Mesenchymal stem cell (in vitro differentiated cells and primary cell): ENCODE data around the gene SNX27.

Experiments used
- DNase-seq: peaks from one replicate; pipeline ENCODE4 v3.0.0-alpha.2; 2013
- H2AFZ ChIP-seq: one replicate; pipeline ENCODE4 v1.6.1; 2013; ENCODE audit warnings: low read depth, mild to moderate bottlenecking, control low read depth, inconsistent platforms, low read length, moderate library complexity
- H2AK5ac ChIP-seq: 2 replicates; pipeline ENCODE4 v1.6.1; 2013; ENCODE audit warnings: low read length, moderate library complexity, mild to moderate bottlenecking, inconsistent platforms; ENCODE audit not compliant: severe bottlenecking
- H2BK120ac ChIP-seq: one replicate; pipeline ENCODE4 v1.6.1; 2013; ENCODE audit warnings: low read depth, mild to moderate bottlenecking, inconsistent platforms, low read length, moderate library complexity
- H2BK12ac ChIP-seq, 2 experiments: one replicate each; pipeline ENCODE4 v1.6.1; 2013; ENCODE audit warnings: inconsistent platforms in 2 of 2, low read length in 2 of 2, mild to moderate bottlenecking in 2 of 2, moderate library complexity in 2 of 2, control low read depth in 1 of 2
- H2BK15ac ChIP-seq: one replicate; pipeline ENCODE4 v1.6.1; 2013; ENCODE audit warnings: mild to moderate bottlenecking, low read depth, inconsistent platforms; ENCODE audit not compliant: poor library complexity, severe bottlenecking
- H2BK5ac ChIP-seq: 2 replicates; pipeline ENCODE4 v1.6.1; 2013; ENCODE audit warnings: low read depth, mild to moderate bottlenecking, low read length, control low read depth, inconsistent platforms; ENCODE audit not compliant: poor library complexity, severe bottlenecking
- H3K14ac ChIP-seq, 2 experiments: one replicate each; pipeline ENCODE4 v1.6.1; 2013; ENCODE audit warnings: inconsistent platforms in 2 of 2, low read length in 2 of 2, control low read depth in 1 of 2, mild to moderate bottlenecking in 1 of 2, moderate library complexity in 1 of 2
- H3K18ac ChIP-seq, 2 experiments: one replicate each; pipeline ENCODE4 v1.6.1; 2013; ENCODE audit warnings: inconsistent platforms in 2 of 2, low read length in 2 of 2, control low read depth in 1 of 2, low read depth in 1 of 2, mild to moderate bottlenecking in 1 of 2
- H3K23ac ChIP-seq, 2 experiments: one replicate each; pipeline ENCODE4 v1.6.1; 2013; ENCODE audit warnings: inconsistent platforms in 2 of 2, low read length in 2 of 2, mild to moderate bottlenecking in 2 of 2, moderate library complexity in 2 of 2, control low read depth in 1 of 2
- H3K27ac ChIP-seq: 2 replicates; pipeline ENCODE4 v1.5.1; 2013; ENCODE audit warnings: mild to moderate bottlenecking, moderate library complexity, low read length, control low read depth, inconsistent platforms; ENCODE audit not compliant: poor library complexity, severe bottlenecking
- H3K27me3 ChIP-seq, 2 experiments: 2 replicates each; pipeline versions ENCODE4 v1.6.1 to v1.7.0; 2013; ENCODE audit warnings: low read length in 2 of 2, mild to moderate bottlenecking in 2 of 2, moderate library complexity in 2 of 2, control low read depth in 1 of 2, inconsistent platforms in 1 of 2; ENCODE audit not compliant: control insufficient read depth in 1 of 2, insufficient read depth in 1 of 2
- H3K36me3 ChIP-seq, 2 experiments: 2 replicates each; pipeline versions ENCODE4 v1.6.1 to v1.7.0; 2013; ENCODE audit warnings: low read length in 2 of 2, control low read depth in 1 of 2, inconsistent platforms in 1 of 2, low read depth in 1 of 2, mild to moderate bottlenecking in 1 of 2; ENCODE audit not compliant: insufficient read depth in 2 of 2, control insufficient read depth in 1 of 2
- H3K4ac ChIP-seq, 2 experiments: one replicate each; pipeline ENCODE4 v1.6.1; 2013; ENCODE audit warnings: inconsistent platforms in 2 of 2, low read length in 2 of 2, mild to moderate bottlenecking in 2 of 2, moderate library complexity in 2 of 2, control low read depth in 1 of 2, low read depth in 1 of 2
- H3K4me1 ChIP-seq: 2 replicates; pipeline ENCODE4 v1.6.1; 2013; ENCODE audit warnings: low read depth, low read length, control low read depth; ENCODE audit not compliant: control insufficient read depth, insufficient read depth
- H3K4me2 ChIP-seq: 2 replicates; pipeline ENCODE4 v1.6.1; 2013; ENCODE audit warnings: low read length, mild to moderate bottlenecking, inconsistent platforms; ENCODE audit not compliant: poor library complexity, severe bottlenecking
- H3K4me3 ChIP-seq, 2 experiments: 2 replicates each; pipeline versions ENCODE4 v1.5.1 to v1.7.0; 2013; ENCODE audit warnings: low read length in 2 of 2, mild to moderate bottlenecking in 2 of 2, control low read depth in 1 of 2, low read depth in 1 of 2; ENCODE audit not compliant: insufficient read depth in 1 of 2
- H3K79me1 ChIP-seq: replicated peaks from 2 replicates; pipeline ENCODE4 v1.6.1; 2013; ENCODE audit warnings: mild to moderate bottlenecking, control low read depth, low read length, inconsistent platforms; ENCODE audit not compliant: poor library complexity, severe bottlenecking
- H3K9ac ChIP-seq: 2 replicates; pipeline ENCODE4 v1.7.0; 2013; ENCODE audit warnings: mild to moderate bottlenecking, low read length, moderate library complexity
- H3K9me3 ChIP-seq: 2 replicates; pipeline ENCODE4 v1.7.0; 2013; ENCODE audit warnings: mild to moderate bottlenecking, low read length; ENCODE audit not compliant: control insufficient read depth
- H4K8ac ChIP-seq: one replicate; pipeline ENCODE4 v1.6.1; 2013; ENCODE audit warnings: inconsistent platforms, mild to moderate bottlenecking, low read length, moderate library complexity
- H4K91ac ChIP-seq: one replicate; pipeline ENCODE4 v1.6.1; 2013; ENCODE audit warnings: mild to moderate bottlenecking, low read length, inconsistent platforms
- WGBS: methylation state at CpG from one replicate; pipeline ENCODE4 v1.1.7; 2013; ENCODE audit warnings: mixed read lengths; 5-methylcytosine and 5-hydroxymethylcytosine counted together

SNX27 gene

DNA sequence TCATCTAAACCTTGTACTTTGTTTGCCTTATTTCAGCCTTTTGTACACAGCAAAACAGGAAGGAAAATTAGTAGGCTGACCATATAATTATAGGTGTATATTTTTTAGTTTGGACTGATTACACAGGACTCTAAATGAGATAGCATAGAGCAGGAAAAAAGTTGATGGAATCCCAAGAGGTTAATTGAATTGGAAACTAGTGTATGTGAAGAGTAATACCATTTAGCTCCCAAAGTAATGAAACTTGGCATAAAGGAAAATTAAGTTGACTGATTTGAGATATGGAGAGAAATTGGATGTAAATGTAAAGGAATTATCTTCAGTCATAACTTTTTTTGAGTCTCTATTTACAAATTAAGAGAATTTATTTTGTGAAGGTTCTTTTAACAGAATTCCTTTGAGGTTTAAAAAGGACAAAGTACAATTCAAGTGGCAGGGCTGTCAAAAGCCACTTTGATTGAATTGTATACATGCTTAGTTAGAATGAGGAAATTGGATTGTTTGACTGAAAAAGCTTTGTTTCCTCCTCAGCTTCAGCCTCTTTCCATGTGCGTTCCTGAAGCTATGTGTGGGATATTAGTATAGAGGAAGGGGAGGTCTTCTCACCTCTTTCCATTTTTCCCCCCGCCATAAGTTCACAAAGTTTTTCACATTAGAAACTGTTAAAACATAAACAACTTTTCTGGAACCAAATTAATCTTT is 26.4 kb downstream of the SNX27 start:
- Histone ChIP-seq H2AFZ (no peak overlapping the region), H2BK12ac (no peak overlapping the region), H3K27ac (no peak overlapping the region), H2BK120ac (no peak overlapping the region), H3K36me3 (peaks cover 0 to 3% of the 10 kb centered on the region in 2 experiments), H3K4me3 (no peak overlapping the region), H3K18ac (no peak overlapping the region), H3K9me3 (no peaks in the 10 kb centered on the region), H3K14ac (no peak overlapping the region), H3K4me1 (peaks cover 5% of the 10 kb centered on the region), H3K79me1 (peaks cover 10% of the 10 kb centered on the region), H2BK15ac (no peak overlapping the region), H4K91ac (no peak overlapping the region), H3K4ac (no peak overlapping the region), H4K8ac (no peak overlapping the region), H3K23ac (no peak overlapping the region), H3K4me2 (no peak overlapping the region), H3K27me3 (no peaks in the 10 kb centered on the region), H2AK5ac (peak overlapping the region; percentile 67), H2BK5ac (no peak overlapping the region), H3K9ac (no peak overlapping the region)
- DNase-seq, result no peak
- no CpG with 5 or more reads among the region's 2 CpGs for WGBS

DNA sequence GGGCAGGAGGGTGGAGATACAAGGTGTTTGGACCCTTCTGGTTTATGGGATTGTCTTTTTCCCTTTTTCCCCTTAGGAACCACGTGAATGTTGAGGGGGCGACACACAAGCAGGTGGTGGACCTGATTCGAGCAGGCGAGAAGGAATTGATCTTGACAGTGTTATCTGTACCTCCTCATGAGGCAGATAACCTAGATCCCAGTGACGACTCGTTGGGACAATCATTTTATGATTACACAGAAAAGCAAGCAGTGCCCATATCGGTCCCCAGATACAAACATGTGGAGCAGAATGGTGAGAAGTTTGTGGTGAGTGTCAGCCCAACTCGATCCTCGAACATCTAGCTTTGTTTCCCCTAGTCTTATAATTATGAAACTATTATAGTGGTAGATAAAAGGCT is 27.0 kb downstream of the SNX27 start:
- Histone ChIP-seq H3K79me1 (peaks cover 8% of the 10 kb centered on the region), H4K8ac (no peak overlapping the region), H2BK12ac (peak overlapping the region in 1 of 2 experiments; percentile 45), H4K91ac (no peak overlapping the region), H3K4ac (peak overlapping the region in 1 of 2 experiments; percentile 92), H3K18ac (peak overlapping the region in 1 of 2 experiments; percentile 57), H2AK5ac (peak overlapping the region; percentile 83), H2BK15ac (no peak overlapping the region), H3K27me3 (no peaks in the 10 kb centered on the region), H3K4me2 (no peak overlapping the region), H3K36me3 (peaks cover 0 to 3% of the 10 kb centered on the region in 2 experiments), H3K4me1 (peaks cover 5% of the 10 kb centered on the region), H3K9ac (no peak overlapping the region), H2AFZ (no peak overlapping the region), H3K23ac (no peak overlapping the region), H3K4me3 (no peak overlapping the region), H2BK120ac (no peak overlapping the region), H3K14ac (peak overlapping the region in 1 of 2 experiments; percentile 55), H2BK5ac (no peak overlapping the region), H3K9me3 (no peaks in the 10 kb centered on the region), H3K27ac (no peak overlapping the region)
- WGBS, result 84% methylated on average over 8 of the region's 9 CpGs
- DNase-seq, result no peak

DNA sequence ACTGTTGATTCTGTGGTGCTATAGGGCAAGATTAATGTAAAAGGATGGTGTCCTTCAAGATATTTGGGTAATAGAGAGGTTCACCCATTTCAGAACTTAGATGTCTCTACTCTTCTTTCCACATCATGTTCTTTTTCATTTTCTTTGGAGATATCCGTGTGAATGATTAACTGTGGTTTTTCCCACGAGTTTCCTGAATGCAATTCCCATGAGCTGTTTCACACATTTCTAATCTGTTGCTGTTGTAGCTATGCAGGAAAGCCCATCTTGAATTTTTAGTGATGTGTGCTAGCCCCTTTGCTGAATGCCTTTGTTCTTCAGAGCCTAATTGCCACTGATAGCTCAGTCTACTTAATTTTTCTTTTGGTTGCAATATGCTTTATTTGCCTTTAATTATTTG is 27.6 kb downstream of the SNX27 start:
- no peak overlapping the region for H2BK12ac ChIP-seq
- no peak overlapping the region for H4K8ac ChIP-seq
- no peak overlapping the region for H3K23ac ChIP-seq
- H3K4me2 ChIP-seq, result no peak overlapping the region
- H3K4me1 ChIP-seq, result peaks cover 5% of the 10 kb centered on the region
- H3K14ac ChIP-seq, result no peak overlapping the region
- peaks cover 0 to 3% of the 10 kb centered on the region in 2 experiments for H3K36me3 ChIP-seq
- no peak overlapping the region for H2AK5ac ChIP-seq
- H3K27me3 ChIP-seq, result no peaks in the 10 kb centered on the region
- no peak overlapping the region for H3K4ac ChIP-seq
- no peak overlapping the region for H4K91ac ChIP-seq
- no peak overlapping the region for H3K18ac ChIP-seq
- H3K9ac ChIP-seq, result no peak overlapping the region
- peak overlapping the region; percentile 49 for H3K27ac ChIP-seq
- H2BK15ac ChIP-seq, result no peak overlapping the region
- no peak overlapping the region for H2AFZ ChIP-seq
- H2BK120ac ChIP-seq, result no peak overlapping the region
- H2BK5ac ChIP-seq, result no peak overlapping the region
- peaks cover 8% of the 10 kb centered on the region for H3K79me1 ChIP-seq
- no peaks in the 10 kb centered on the region for H3K9me3 ChIP-seq
- H3K4me3 ChIP-seq, result no peak overlapping the region
- 0% methylated on average over 2 of the region's 2 CpGs for WGBS
- peak; percentile 89 for DNase-seq

DNA sequence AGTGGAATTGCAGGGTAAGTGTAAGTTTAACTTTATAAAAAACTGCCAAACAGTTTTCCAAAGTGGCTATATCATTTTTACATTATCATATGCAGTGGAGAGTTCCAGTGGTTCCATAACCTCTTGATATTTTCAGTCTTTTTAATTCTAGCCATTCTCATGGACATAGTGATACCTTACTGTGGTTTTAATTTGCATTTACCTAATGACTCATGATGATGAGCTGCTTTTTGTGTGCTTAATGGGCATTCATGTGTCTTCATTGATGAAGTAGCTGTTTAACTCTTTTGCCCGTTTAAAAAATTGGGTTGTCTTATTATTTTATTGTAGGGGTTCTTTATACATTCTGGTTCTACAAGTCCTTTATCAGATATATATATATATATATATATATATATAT is 29.4 kb downstream of the SNX27 start:
- H3K27ac ChIP-seq, result no peak overlapping the region
- DNase-seq, result no peak
- peaks cover 7% of the 10 kb centered on the region for H3K79me1 ChIP-seq
- no peak overlapping the region for H3K9ac ChIP-seq
- H3K14ac ChIP-seq, result no peak overlapping the region
- H3K4me1 ChIP-seq, result peaks cover 4% of the 10 kb centered on the region
- H3K4me3 ChIP-seq, result no peak overlapping the region
- H3K9me3 ChIP-seq, result no peaks in the 10 kb centered on the region
- H3K4ac ChIP-seq, result no peak overlapping the region
- H2BK15ac ChIP-seq, result no peak overlapping the region
- H4K8ac ChIP-seq, result no peak overlapping the region
- H3K23ac ChIP-seq, result no peak overlapping the region
- H3K27me3 ChIP-seq, result no peaks in the 10 kb centered on the region
- H2AK5ac ChIP-seq, result no peak overlapping the region
- no peak overlapping the region for H2BK12ac ChIP-seq
- H2AFZ ChIP-seq, result no peak overlapping the region
- WGBS, result no CpG with 5 or more reads among the region's 1 CpG
- no peak overlapping the region for H4K91ac ChIP-seq
- H3K18ac ChIP-seq, result no peak overlapping the region
- H3K4me2 ChIP-seq, result no peak overlapping the region
- H2BK120ac ChIP-seq, result no peak overlapping the region
- no peak overlapping the region for H2BK5ac ChIP-seq
- peaks cover 0 to 3% of the 10 kb centered on the region in 2 experiments for H3K36me3 ChIP-seq
